GM23338 (cell line): Measurements from ENCODE around the gene TMEM86A. TPM values are rescaled to one million over a fixed set of nuclear protein-coding genes. Genes with fewer than 3 reads are reported as not detected.
"Not testable (repeated sequence)": the region's sequence is repeated elsewhere in the genome, so short reads cannot be mapped to it uniquely, and the experiment has no call there.

ENCODE experiments used
- ATAC-seq: fragments of 200-7000 bp; cut with Tn5 transposase; 3 replicates; pipeline ENCODE4 v1.9.1; 2020
- DNase-seq: peaks from one replicate; pipeline ENCODE4 v3.0.0-alpha.2; 2015; ENCODE audit warnings: low spot score
- H2AFZ ChIP-seq: fragments of 200-600 bp; sonication (generic); 2 replicates; pipeline ENCODE4 v1.8.0; 2016; ENCODE audit warnings: antibody characterized with exemption, mild to moderate bottlenecking, moderate library complexity
- H3F3A ChIP-seq: fragments of 200-600 bp; sonication (generic); replicated peaks from 2 replicates; pipeline ENCODE4 v1.8.0; 2017; ENCODE audit warnings: antibody characterized with exemption, mixed run types, low read depth
- H3K27ac ChIP-seq: fragments of 200-600 bp; sonication (generic); 2 replicates; pipeline ENCODE4 v1.6.1; 2016; ENCODE audit warnings: low read depth
- H3K27me3 ChIP-seq: fragments of 200-600 bp; sonication (generic); 2 replicates; pipeline ENCODE4 v1.8.0; 2016; ENCODE audit warnings: mild to moderate bottlenecking, mixed run types, moderate library complexity; ENCODE audit not compliant: insufficient read depth
- H3K36me3 ChIP-seq: fragments of 200-600 bp; sonication (generic); 2 replicates; pipeline ENCODE4 v1.8.0; 2016; ENCODE audit warnings: mild to moderate bottlenecking; ENCODE audit not compliant: insufficient read depth
- H3K4me1 ChIP-seq: fragments of 200-600 bp; sonication (generic); 2 replicates; pipeline ENCODE4 v1.8.0; 2016; ENCODE audit warnings: mild to moderate bottlenecking, moderate library complexity; ENCODE audit not compliant: insufficient read depth
- H3K4me2 ChIP-seq: fragments of 200-600 bp; sonication (generic); 2 replicates; pipeline ENCODE4 v1.7.1; 2017; ENCODE audit warnings: mixed run types
- H3K4me3 ChIP-seq: fragments of 200-600 bp; sonication (generic); 2 replicates; pipeline ENCODE4 v1.6.1; 2016; ENCODE audit warnings: mixed run types
- H3K79me2 ChIP-seq: fragments of 200-600 bp; sonication (generic); replicated peaks from 2 replicates; pipeline ENCODE4 v1.8.0; 2017; ENCODE audit warnings: mild to moderate bottlenecking; ENCODE audit not compliant: insufficient read depth
- H3K9me2 ChIP-seq: fragments of 200-600 bp; sonication (generic); 2 replicates; pipeline ENCODE4 v1.8.0; 2017; ENCODE audit not compliant: insufficient read depth
- H4K20me1 ChIP-seq: fragments of 200-600 bp; sonication (generic); replicated peaks from 2 replicates; pipeline ENCODE4 v1.8.0; 2017; ENCODE audit warnings: mild to moderate bottlenecking; ENCODE audit not compliant: insufficient read depth
- H3K27ac Mint-ChIP-seq: 2 replicates; pipeline ENCODE4 v1.8.0; 2020; ENCODE audit warnings: inconsistent platforms, mild to moderate bottlenecking, moderate library complexity, mixed read lengths
- H3K27me3 Mint-ChIP-seq: 3 replicates; pipeline ENCODE4 v1.8.0; 2022; ENCODE audit warnings: low read depth, mild to moderate bottlenecking, moderate library complexity, mixed read lengths, inconsistent platforms; ENCODE audit not compliant: insufficient read depth, poor library complexity
- H3K36me3 Mint-ChIP-seq: 3 replicates; pipeline ENCODE4 v1.8.0; 2021; ENCODE audit warnings: low read depth, mild to moderate bottlenecking, inconsistent platforms, moderate library complexity, mixed read lengths
- H3K4me1 Mint-ChIP-seq: 3 replicates; pipeline ENCODE4 v1.8.0; 2020; ENCODE audit warnings: mild to moderate bottlenecking, inconsistent platforms, mixed read lengths
- H3K4me3 Mint-ChIP-seq: 3 replicates; pipeline ENCODE4 v1.8.0; 2021; ENCODE audit warnings: moderate library complexity, mild to moderate bottlenecking, inconsistent platforms, mixed read lengths
- H3K9me3 Mint-ChIP-seq: 3 replicates; pipeline ENCODE4 v1.8.0; 2020; ENCODE audit warnings: moderate library complexity, mild to moderate bottlenecking, inconsistent platforms, mixed read lengths
- CREB1 ChIP-seq: fragments of 250-450 bp; sonication (Bioruptor Pico); IDR thresholded peaks from 2 replicates; pipeline ENCODE4 v1.5.0; 2020; ENCODE audit warnings: low read depth, mild to moderate bottlenecking, moderate library complexity
- EZH2 ChIP-seq: fragments of 200-600 bp; sonication (generic); IDR thresholded peaks from one replicate; pipeline ENCODE4 v1.8.0; 2017; ENCODE audit warnings: antibody characterized with exemption, mild to moderate bottlenecking, low read depth; ENCODE audit not compliant: unreplicated experiment
- JUNB ChIP-seq: IDR thresholded peaks from one replicate; pipeline ENCODE4 v1.6.1; 2016; ENCODE audit warnings: antibody characterized with exemption; ENCODE audit not compliant: unreplicated experiment
- POLR2AphosphoS5 ChIP-seq: IDR thresholded peaks from 2 replicates; pipeline ENCODE4 v1.6.1; 2016; ENCODE audit warnings: antibody characterized with exemption, low read depth
- ZNF331 ChIP-seq: fragments of 250-450 bp; sonication (Bioruptor Pico); IDR thresholded peaks from 2 replicates; pipeline ENCODE4 v1.5.0; 2020; ENCODE audit warnings: low read depth, mild to moderate bottlenecking, moderate library complexity
- ZNF462 ChIP-seq: fragments of 250-450 bp; sonication (Bioruptor Pico); IDR thresholded peaks from 2 replicates; pipeline ENCODE4 v1.5.0; 2020; ENCODE audit warnings: mild to moderate bottlenecking, moderate library complexity
- polyA plus RNA-seq: library from polyadenylated mRNA; unstranded; fragments of >200 nt; fragmentation: Nextera tagmentation; extraction: Ambion mirVana; gene quantifications from 2 replicates; pipeline ENCODE4 v1.2.1, GENCODE V29; 2016
- total RNA-seq: library from RNA; depleted of rRNA; stranded (reverse); fragments of >200 nt; shearing (Covaris generic); gene quantifications from 2 replicates; pipeline ENCODE4 v1.2.3, GENCODE V29; 2014
- TF ChIP-seq, protein P1 (sequence below): IDR thresholded peaks from one replicate; pipeline ENCODE4 v1.6.1; 2018; ENCODE audit warnings: antibody characterized with exemption; ENCODE audit not compliant: unreplicated experiment

Gene TMEM86A
- total and polyA plus RNA-seq, 2 experiments from 2014 or later: 0.45 to 0.91 TPM

GRCh38 chr11:18669219-18669596 is 29.4 kb upstream of the TMEM86A start (continued):
- TF ChIP-seq, protein P1, sequence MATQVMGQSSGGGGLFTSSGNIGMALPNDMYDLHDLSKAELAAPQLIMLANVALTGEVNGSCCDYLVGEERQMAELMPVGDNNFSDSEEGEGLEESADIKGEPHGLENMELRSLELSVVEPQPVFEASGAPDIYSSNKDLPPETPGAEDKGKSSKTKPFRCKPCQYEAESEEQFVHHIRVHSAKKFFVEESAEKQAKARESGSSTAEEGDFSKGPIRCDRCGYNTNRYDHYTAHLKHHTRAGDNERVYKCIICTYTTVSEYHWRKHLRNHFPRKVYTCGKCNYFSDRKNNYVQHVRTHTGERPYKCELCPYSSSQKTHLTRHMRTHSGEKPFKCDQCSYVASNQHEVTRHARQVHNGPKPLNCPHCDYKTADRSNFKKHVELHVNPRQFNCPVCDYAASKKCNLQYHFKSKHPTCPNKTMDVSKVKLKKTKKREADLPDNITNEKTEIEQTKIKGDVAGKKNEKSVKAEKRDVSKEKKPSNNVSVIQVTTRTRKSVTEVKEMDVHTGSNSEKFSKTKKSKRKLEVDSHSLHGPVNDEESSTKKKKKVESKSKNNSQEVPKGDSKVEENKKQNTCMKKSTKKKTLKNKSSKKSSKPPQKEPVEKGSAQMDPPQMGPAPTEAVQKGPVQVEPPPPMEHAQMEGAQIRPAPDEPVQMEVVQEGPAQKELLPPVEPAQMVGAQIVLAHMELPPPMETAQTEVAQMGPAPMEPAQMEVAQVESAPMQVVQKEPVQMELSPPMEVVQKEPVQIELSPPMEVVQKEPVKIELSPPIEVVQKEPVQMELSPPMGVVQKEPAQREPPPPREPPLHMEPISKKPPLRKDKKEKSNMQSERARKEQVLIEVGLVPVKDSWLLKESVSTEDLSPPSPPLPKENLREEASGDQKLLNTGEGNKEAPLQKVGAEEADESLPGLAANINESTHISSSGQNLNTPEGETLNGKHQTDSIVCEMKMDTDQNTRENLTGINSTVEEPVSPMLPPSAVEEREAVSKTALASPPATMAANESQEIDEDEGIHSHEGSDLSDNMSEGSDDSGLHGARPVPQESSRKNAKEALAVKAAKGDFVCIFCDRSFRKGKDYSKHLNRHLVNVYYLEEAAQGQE: no peak
- TF ChIP-seq CREB1: no peak
- TF ChIP-seq POLR2AphosphoS5: no peak

- H3K9me3 Mint-ChIP-seq: no peaks in the 10 kb centered on the region
- H3K27ac Mint-ChIP-seq: no peak overlapping the region
- no peaks in the 10 kb centered on the region for H3K27me3 ChIP-seq
- no peaks in the 10 kb centered on the region for H4K20me1 ChIP-seq
- no peaks in the 10 kb centered on the region for H3K79me2 ChIP-seq
- ATAC-seq: peak; percentile 36
- peak; percentile 17 for DNase-seq
- H3K27ac ChIP-seq: no peak overlapping the region
- H2AFZ ChIP-seq: peak overlapping the region; percentile 39; the same call in 1 of the 2 replicates
- H3K4me1 ChIP-seq: peaks cover 10% of the 10 kb centered on the region
- H3K36me3 ChIP-seq: no peaks in the 10 kb centered on the region
- H3K9me2 ChIP-seq: no peaks in the 10 kb centered on the region
- H3K4me2 ChIP-seq: no peak overlapping the region
- no peak overlapping the region for H3K4me3 Mint-ChIP-seq
- H3K4me1 Mint-ChIP-seq: peaks cover 16% of the 10 kb centered on the region
- TF ChIP-seq ZNF331 (CRISPR knock-in tag) (no peak), EZH2 (no peak)
- no peaks in the 10 kb centered on the region for H3F3A ChIP-seq
- H3K4me3 ChIP-seq: no peak overlapping the region
- no peaks in the 10 kb centered on the region for H3K36me3 Mint-ChIP-seq
- peaks cover 7% of the 10 kb centered on the region for H3K27me3 Mint-ChIP-seq
Observed at GRCh38 chr11:18669711-18670110, 28.9 kb upstream of the TMEM86A start.

- no peaks in the 10 kb centered on the region for H3K9me3 Mint-ChIP-seq
- H3K27ac Mint-ChIP-seq: no peak overlapping the region
- Histone ChIP-seq H2AFZ (no peak overlapping the region), H3K27me3 (no peaks in the 10 kb centered on the region), H3K4me3 (no peak overlapping the region), H3K36me3 (no peaks in the 10 kb centered on the region), H3F3A (no peaks in the 10 kb centered on the region), H3K4me2 (no peak overlapping the region), H3K4me1 (peaks cover 10% of the 10 kb centered on the region), H3K79me2 (no peaks in the 10 kb centered on the region), H3K9me2 (no peaks in the 10 kb centered on the region), H4K20me1 (no peaks in the 10 kb centered on the region), H3K27ac (no peak overlapping the region)
- TF ChIP-seq ZNF462 (no peak), JUNB (no peak), POLR2AphosphoS5 (no peak)
- H3K4me1 Mint-ChIP-seq: peaks cover 16% of the 10 kb centered on the region
- H3K27me3 Mint-ChIP-seq: peaks cover 7% of the 10 kb centered on the region
- ATAC-seq (no peak), DNase-seq (no peak)
- no peaks in the 10 kb centered on the region for H3K36me3 Mint-ChIP-seq
- no peak overlapping the region for H3K4me3 Mint-ChIP-seq
Observed at GRCh38 chr11:18671246-18671645, 27.3 kb upstream of the TMEM86A start.

GRCh38 chr11:18672209-18672608 is 26.4 kb upstream of the TMEM86A start:
- H3K9me2 ChIP-seq, H3K4me3 ChIP-seq, H2AFZ ChIP-seq, H3F3A ChIP-seq, H3K79me2 ChIP-seq, H3K36me3 ChIP-seq, H3K36me3 Mint-ChIP-seq, ATAC-seq, H3K4me3 Mint-ChIP-seq, H3K27ac Mint-ChIP-seq, H4K20me1 ChIP-seq, H3K27me3 ChIP-seq, H3K9me3 Mint-ChIP-seq, H3K27ac ChIP-seq, DNase-seq, H3K27me3 Mint-ChIP-seq, H3K4me2 ChIP-seq: not testable (repeated sequence)
- H3K4me1 ChIP-seq: peaks cover 10% of the 10 kb centered on the region
- H3K4me1 Mint-ChIP-seq: peaks cover 16% of the 10 kb centered on the region
